Endothelial cell (in vitro differentiated cells): ENCODE measurements around the gene DPP9. TPM values are rescaled to one million over a fixed set of nuclear protein-coding genes. Genes with fewer than 3 reads are reported as not detected.

ENCODE experiments used
- DNase-seq: peaks from one replicate; pipeline ENCODE4 v3.0.0; 2021; ENCODE audit warnings: low spot score
- H3K27ac Mint-ChIP-seq: one replicate; pipeline ENCODE4 v1.8.0; 2021; ENCODE audit warnings: mixed read lengths, inconsistent platforms; ENCODE audit not compliant: unreplicated experiment
- H3K27me3 Mint-ChIP-seq: one replicate; pipeline ENCODE4 v1.8.0; 2021; ENCODE audit warnings: mild to moderate bottlenecking, moderate library complexity, mixed read lengths, inconsistent platforms; ENCODE audit not compliant: unreplicated experiment
- H3K36me3 Mint-ChIP-seq: one replicate; pipeline ENCODE4 v1.8.0; 2021; ENCODE audit warnings: mild to moderate bottlenecking, low read depth, mixed read lengths, inconsistent platforms; ENCODE audit not compliant: unreplicated experiment
- H3K4me1 Mint-ChIP-seq: one replicate; pipeline ENCODE4 v1.8.0; 2021; ENCODE audit warnings: mild to moderate bottlenecking, mixed read lengths, inconsistent platforms; ENCODE audit not compliant: unreplicated experiment
- H3K4me3 Mint-ChIP-seq: one replicate; pipeline ENCODE4 v1.8.0; 2021; ENCODE audit warnings: mild to moderate bottlenecking, mixed read lengths, inconsistent platforms; ENCODE audit not compliant: unreplicated experiment
- H3K9me3 Mint-ChIP-seq: one replicate; pipeline ENCODE4 v1.8.0; 2021; ENCODE audit warnings: mixed read lengths, inconsistent platforms; ENCODE audit not compliant: unreplicated experiment
- total RNA-seq: library from RNA; stranded (reverse); fragmentation: NEBNext Ultra II Directional; extraction: Animal tissue kit (Norgen Biotek cat#: 25700); gene quantifications from one replicate; pipeline ENCODE4 v1.2.1, GENCODE V29; 2021; ENCODE audit not compliant: unreplicated experiment
- TF ChIP-seq, protein P1 (sequence below): fragments of 200-600 bp; sonication (generic); IDR thresholded peaks from one replicate; pipeline ENCODE4 v1.5.0; 2021; ENCODE audit warnings: antibody characterized with exemption; ENCODE audit not compliant: unreplicated experiment

DPP9 gene
- total RNA-seq, 1 donor from 2014 or later: 63.3 TPM

DNA sequence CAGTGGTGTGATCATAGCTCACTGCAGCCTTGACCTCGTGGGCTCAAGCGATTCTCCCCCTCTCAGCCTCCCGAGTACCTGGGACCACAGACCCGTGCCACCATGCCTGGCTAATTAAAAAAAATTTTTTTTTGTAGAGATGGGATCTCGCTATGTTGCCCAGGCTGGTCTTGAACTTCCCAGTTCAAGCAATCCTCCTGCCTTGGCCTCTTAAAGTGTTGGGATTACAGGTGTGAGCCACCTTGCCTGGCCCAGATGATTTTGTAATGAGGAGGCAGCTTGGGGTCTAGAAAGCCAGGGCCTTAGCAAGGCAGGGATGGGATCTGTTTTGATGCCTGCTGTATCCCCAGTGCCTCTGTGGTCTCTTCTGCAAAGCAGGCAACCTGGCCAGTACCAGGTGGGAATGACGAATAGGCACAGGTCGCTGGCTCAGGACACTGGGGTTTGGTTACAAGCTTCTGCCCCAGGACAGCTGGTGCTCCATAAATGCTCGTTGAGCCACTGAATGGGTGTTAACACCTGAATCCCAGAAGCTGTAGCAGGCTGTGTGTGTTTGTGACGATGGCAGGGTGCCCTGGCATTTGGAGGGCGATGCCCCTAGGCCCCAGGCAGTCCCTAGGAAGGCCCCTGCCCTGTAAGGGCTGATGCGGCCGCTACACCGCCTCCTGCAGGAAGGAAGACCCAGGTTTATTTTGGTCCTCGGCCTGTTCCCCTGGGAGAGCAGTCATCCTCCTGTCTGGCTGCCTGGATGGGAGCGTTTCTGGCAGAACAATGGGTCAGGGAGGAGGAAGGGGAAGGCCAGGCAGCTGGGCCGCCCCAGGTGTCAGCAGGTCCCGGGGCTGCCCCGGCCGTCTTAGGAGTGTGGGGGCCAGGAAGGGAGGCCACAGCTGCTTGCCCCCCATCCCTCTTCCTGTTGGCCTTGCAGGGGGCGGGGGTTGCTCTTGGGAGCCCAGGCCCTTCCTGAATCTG is 75.7 kb downstream of the DPP9 start:
- peak; percentile 79 for DNase-seq
- Mint-ChIP-seq H3K27ac (peak overlapping the region; percentile 94), H3K4me3 (no peak overlapping the region), H3K9me3 (no peaks in the 10 kb centered on the region), H3K27me3 (peaks cover 7% of the 10 kb centered on the region), H3K4me1 (peaks cover 32% of the 10 kb centered on the region), H3K36me3 (peaks cover 7% of the 10 kb centered on the region)
- TF ChIP-seq, protein P1, sequence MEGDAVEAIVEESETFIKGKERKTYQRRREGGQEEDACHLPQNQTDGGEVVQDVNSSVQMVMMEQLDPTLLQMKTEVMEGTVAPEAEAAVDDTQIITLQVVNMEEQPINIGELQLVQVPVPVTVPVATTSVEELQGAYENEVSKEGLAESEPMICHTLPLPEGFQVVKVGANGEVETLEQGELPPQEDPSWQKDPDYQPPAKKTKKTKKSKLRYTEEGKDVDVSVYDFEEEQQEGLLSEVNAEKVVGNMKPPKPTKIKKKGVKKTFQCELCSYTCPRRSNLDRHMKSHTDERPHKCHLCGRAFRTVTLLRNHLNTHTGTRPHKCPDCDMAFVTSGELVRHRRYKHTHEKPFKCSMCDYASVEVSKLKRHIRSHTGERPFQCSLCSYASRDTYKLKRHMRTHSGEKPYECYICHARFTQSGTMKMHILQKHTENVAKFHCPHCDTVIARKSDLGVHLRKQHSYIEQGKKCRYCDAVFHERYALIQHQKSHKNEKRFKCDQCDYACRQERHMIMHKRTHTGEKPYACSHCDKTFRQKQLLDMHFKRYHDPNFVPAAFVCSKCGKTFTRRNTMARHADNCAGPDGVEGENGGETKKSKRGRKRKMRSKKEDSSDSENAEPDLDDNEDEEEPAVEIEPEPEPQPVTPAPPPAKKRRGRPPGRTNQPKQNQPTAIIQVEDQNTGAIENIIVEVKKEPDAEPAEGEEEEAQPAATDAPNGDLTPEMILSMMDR: no peak

DNA sequence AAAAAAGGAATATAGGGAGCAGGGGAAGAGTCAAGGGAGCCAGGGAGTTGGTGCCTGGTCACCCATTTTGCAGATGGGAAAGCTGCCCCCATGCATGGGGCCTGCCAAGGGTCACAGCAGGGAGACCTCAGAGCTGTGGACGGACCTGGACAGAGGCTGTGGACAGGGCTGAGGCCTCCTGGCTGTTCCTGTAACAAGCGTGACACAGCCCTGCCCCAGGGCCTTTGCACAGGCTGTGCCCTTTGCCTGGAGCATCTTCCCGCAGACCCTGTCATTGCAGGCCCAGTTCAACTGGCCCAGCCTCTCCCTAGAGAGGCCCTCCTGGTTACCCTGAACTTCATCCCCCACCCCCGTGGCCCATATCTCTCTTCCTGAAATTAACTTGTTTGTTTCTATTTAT is 77.9 kb downstream of the DPP9 start:
- DNase-seq: no peak
- Mint-ChIP-seq H3K9me3 (no peaks in the 10 kb centered on the region), H3K4me1 (peaks cover 42% of the 10 kb centered on the region), H3K27me3 (peaks cover 9% of the 10 kb centered on the region), H3K27ac (no peak overlapping the region), H3K36me3 (peaks cover 7% of the 10 kb centered on the region), H3K4me3 (no peak overlapping the region)
- TF ChIP-seq, protein P1: no peak

DNA sequence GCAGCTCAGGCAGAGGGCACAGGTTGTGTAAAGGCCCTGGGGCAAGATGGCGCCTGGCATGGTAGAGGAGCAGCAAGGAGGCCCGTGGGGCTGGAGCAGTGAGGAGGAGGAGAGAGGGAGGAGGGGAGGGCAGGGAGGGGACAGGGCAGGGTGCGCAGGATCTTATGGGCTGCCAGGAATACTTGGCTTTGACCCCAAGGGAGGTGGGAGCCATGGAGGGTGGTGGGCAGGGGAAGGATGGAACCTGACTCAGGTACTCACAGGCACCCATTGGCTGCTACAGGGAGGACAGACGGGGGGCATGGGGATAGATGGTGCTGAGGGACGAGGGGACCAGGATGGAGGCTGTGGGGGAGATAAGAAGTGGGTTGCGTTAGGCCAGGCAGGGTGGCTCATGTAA is 81.0 kb downstream of the DPP9 start:
- Mint-ChIP-seq H3K27me3 (peaks cover 11% of the 10 kb centered on the region), H3K36me3 (peaks cover 3% of the 10 kb centered on the region), H3K4me3 (no peak overlapping the region), H3K4me1 (peaks cover 25% of the 10 kb centered on the region), H3K27ac (no peak overlapping the region), H3K9me3 (no peaks in the 10 kb centered on the region)
- DNase-seq: no peak
- TF ChIP-seq, protein P1: no peak

DNA sequence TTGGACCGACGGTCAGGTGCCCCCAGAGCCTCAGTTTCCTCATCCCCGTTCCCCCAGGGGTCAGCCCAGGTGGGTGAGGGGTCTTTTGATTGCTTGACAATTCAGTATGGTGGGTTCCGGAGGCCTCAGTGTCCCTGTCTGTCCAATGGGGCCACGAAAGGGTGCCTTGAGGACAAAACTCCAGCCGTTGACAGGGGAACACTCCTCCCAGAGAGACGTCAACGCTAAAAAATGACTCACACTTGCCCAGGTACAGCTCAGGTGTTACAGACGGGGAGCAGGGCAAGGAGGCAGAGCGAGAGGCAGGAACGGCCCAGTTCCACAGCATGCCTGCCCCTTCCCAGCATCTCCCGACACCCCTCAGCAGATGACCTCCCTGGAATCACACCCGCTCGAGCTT is 82.5 kb downstream of the DPP9 start:
- no peak overlapping the region for H3K27ac Mint-ChIP-seq
- H3K4me1 Mint-ChIP-seq: peaks cover 23% of the 10 kb centered on the region
- peaks cover 13% of the 10 kb centered on the region for H3K27me3 Mint-ChIP-seq
- no peak for DNase-seq
- H3K4me3 Mint-ChIP-seq: peak overlapping the region; percentile 67
- no peaks in the 10 kb centered on the region for H3K9me3 Mint-ChIP-seq
- TF ChIP-seq, protein P1: no peak
- H3K36me3 Mint-ChIP-seq: no peaks in the 10 kb centered on the region
